ENCODE data around the gene TMEM59L. TPM values are rescaled to one million over a fixed set of nuclear protein-coding genes. Genes with fewer than 3 reads are reported as not detected.

The TMEM59L gene
- total RNA-seq, 2 experiments from 2014 or later, result 0.24 to 0.40 TPM

DNA sequence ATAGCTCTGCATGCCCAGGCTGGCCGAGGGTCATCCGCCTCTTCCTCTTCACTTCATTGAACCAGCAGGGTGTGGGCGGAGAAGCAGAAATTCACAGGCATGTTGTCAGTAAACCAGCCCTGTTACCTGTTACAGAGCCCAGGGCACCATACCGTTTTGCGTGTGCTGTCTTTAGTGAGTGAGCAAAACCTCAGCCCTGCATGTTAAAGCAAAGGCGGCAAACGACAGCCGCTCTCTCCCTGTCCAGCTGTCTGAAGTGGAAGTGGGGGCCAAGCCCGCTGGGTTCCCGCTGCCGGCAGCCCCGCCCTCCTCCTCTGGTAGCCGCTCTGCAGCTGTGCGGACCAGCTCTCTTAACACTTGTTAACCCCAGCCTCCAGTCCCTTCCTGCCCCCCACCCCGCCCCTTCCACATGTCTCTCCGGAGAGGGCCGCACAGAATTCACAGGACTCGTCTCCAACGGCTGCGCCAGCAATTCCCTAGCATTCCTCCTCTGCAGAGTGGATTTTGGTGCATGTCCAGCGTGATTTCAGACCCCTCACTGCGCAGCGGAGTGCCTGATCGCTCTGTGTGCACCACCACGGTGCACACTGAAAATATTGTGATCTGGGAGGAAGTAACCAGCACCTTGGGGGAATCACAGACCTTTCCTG lies 36.8 kb downstream of the TMEM59L start:
- intact Hi-C loops (cut with micrococcal nuclease), result no loop called here
- ChIA-PET POLR2A (no interaction called here), CTCF (no interaction called here)
- Mint-ChIP-seq H3K9me3 (no peaks in the 10 kb centered on the region), H3K27me3 (no peaks in the 10 kb centered on the region), H3K4me3 (no peak overlapping the region), H3K4me1 (ENCODE audit: low read depth) (no peaks in the 10 kb centered on the region), H3K27ac (no peak overlapping the region), H3K36me3 (peaks cover 5% of the 10 kb centered on the region)
- DNase-seq, result no peak

DNA sequence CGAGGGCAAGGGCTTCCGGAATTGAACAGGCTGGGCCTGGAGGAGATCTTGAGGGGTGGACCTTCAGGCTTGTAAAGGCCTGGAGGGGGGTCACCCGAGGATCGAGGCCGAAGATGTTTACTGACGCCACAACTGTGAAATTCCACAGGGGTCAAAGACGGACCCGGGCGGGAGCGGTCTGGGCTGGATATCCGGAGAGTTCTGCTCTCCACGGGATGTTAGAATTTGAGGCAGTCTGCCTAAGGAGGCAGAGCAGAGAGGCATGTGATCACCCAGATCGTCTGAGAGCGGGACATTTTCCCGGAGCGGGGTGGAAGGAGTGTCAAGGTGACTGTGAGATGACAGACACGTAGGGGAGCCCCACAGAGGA lies 37.3 kb downstream of the TMEM59L start:
- H3K27ac Mint-ChIP-seq, result no peak overlapping the region
- intact Hi-C loops (cut with micrococcal nuclease), result no loop called here
- ChIA-PET POLR2A (no interaction called here), CTCF (no interaction called here)
- H3K27me3 Mint-ChIP-seq, result no peaks in the 10 kb centered on the region
- H3K36me3 Mint-ChIP-seq, result peaks cover 5% of the 10 kb centered on the region
- no peaks in the 10 kb centered on the region for H3K4me1 Mint-ChIP-seq (ENCODE audit: low read depth)
- no peak for DNase-seq
- H3K9me3 Mint-ChIP-seq, result no peaks in the 10 kb centered on the region
- H3K4me3 Mint-ChIP-seq, result no peak overlapping the region

GRCh38 chr19:18650468-18651041 lies 37.9 kb downstream of the TMEM59L start:
- ChIA-PET CTCF (no interaction called here), POLR2A (no interaction called here)
- intact Hi-C loops (cut with micrococcal nuclease), result no loop called here
- Mint-ChIP-seq H3K27me3 (no peaks in the 10 kb centered on the region), H3K9me3 (no peaks in the 10 kb centered on the region), H3K4me3 (no peak overlapping the region), H3K27ac (no peak overlapping the region), H3K4me1 (ENCODE audit: low read depth) (no peaks in the 10 kb centered on the region), H3K36me3 (peaks cover 5% of the 10 kb centered on the region)
- DNase-seq, result no peak

GRCh38 chr19:18651300-18651699 lies 38.6 kb downstream of the TMEM59L start:
- intact Hi-C loops (cut with micrococcal nuclease), result no loop called here
- H3K9me3 Mint-ChIP-seq, result no peaks in the 10 kb centered on the region
- no peaks in the 10 kb centered on the region for H3K4me1 Mint-ChIP-seq (ENCODE audit: low read depth)
- H3K36me3 Mint-ChIP-seq, result peaks cover 5% of the 10 kb centered on the region
- H3K27me3 Mint-ChIP-seq, result no peaks in the 10 kb centered on the region
- H3K4me3 Mint-ChIP-seq, result no peak overlapping the region
- DNase-seq, result no peak
- POLR2A ChIA-PET, result no interaction called here
- CTCF ChIA-PET, result no interaction called here
- H3K27ac Mint-ChIP-seq, result no peak overlapping the region

DNA sequence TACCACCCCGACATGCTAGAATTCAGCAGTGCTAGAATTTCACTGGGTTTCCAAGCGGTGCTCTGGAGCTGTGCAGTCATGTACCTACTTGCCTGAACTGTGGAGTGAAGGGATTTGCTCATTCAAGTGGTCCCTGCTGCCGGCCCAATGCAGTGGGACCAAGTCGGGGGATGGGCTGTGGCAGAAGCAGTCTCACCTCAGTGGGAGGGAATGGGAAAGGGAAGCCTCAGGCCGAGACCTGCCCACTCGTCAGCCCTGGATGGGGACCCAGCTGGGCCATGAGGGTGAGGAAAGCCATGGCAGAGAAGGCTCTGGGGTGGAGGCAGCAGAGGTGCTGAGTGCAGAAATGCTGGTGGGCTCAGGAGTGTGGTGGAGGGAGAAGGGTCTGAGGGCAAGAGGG lies 39.1 kb downstream of the TMEM59L start:
- Mint-ChIP-seq H3K9me3 (no peaks in the 10 kb centered on the region), H3K4me3 (no peak overlapping the region), H3K4me1 (ENCODE audit: low read depth) (no peaks in the 10 kb centered on the region), H3K36me3 (peaks cover 5% of the 10 kb centered on the region), H3K27ac (no peak overlapping the region), H3K27me3 (no peaks in the 10 kb centered on the region)
- ChIA-PET CTCF (no interaction called here), POLR2A (no interaction called here)
- intact Hi-C loops (cut with micrococcal nuclease), result no loop called here
- no peak for DNase-seq

GRCh38 chr19:18653853-18654252 lies 41.2 kb downstream of the TMEM59L start:
- peaks cover 5% of the 10 kb centered on the region for H3K4me1 Mint-ChIP-seq (ENCODE audit: low read depth)
- peaks cover 5% of the 10 kb centered on the region for H3K36me3 Mint-ChIP-seq
- no peak overlapping the region for H3K4me3 Mint-ChIP-seq
- ChIA-PET CTCF (no interaction called here), POLR2A (no interaction called here)
- DNase-seq, result no peak
- no peak overlapping the region for H3K27ac Mint-ChIP-seq
- intact Hi-C loops (cut with micrococcal nuclease), result no loop called here
- no peaks in the 10 kb centered on the region for H3K27me3 Mint-ChIP-seq
- no peaks in the 10 kb centered on the region for H3K9me3 Mint-ChIP-seq

DNA sequence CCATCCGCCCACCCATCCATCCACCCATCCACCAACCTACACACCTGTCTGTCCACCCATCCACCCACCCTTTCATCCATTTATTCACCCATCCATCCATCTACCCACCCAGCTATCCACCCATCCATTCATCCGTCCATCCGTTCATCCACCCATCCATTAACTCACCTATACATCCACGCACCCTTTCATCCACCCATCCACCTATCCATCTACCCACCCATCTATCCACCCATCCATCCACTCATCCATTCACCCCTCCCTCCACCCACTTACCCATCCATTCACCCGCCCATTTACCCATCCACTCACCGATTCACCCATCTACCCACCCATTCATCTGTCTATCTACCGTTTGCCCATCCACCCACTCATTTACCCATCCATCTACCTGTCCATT lies 41.8 kb downstream of the TMEM59L start:
- POLR2A ChIA-PET, result no interaction called here
- intact Hi-C loops (cut with micrococcal nuclease), result no loop called here
- Mint-ChIP-seq H3K9me3 (no peaks in the 10 kb centered on the region), H3K36me3 (peaks cover 5% of the 10 kb centered on the region), H3K4me3 (no peak overlapping the region), H3K4me1 (ENCODE audit: low read depth) (peaks cover 5% of the 10 kb centered on the region), H3K27ac (no peak overlapping the region), H3K27me3 (no peaks in the 10 kb centered on the region)
- DNase-seq, result no peak
- CTCF ChIA-PET, result no interaction called here

DNA sequence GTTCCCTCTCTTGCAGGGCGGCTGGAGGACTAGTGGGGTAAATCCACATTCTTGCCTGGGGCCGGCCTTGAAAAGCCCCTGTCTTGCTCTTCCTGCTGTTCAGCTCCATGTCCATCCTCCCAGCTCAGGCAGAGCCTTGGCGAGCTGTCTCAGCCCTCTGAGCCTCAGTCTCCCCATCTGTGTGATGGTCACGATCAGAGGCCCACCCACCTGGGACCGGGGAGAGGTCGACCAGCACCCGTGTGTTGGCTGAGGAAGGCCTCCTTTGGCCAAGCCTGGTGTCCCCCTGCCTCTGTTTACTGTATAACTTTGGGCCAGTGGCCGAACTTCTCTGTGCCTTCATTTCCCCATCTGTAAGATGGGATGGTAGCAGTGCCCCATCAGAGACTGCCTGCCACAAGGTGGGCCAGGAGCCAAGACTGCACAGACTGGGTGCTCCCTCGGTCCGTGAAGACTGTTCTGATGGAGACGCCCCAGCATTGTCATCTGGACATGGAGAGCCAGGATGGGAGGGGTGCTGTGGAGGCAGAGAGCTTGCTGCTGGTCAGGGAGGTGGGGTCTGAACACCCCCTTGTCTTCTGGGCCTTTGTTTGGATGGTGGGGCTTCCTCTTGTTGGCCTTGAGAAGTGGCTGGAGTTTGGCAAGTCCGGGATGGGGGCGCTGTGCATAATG lies 42.6 kb downstream of the TMEM59L start:
- Mint-ChIP-seq H3K9me3 (no peaks in the 10 kb centered on the region), H3K27ac (no peak overlapping the region), H3K4me1 (ENCODE audit: low read depth) (peaks cover 5% of the 10 kb centered on the region), H3K27me3 (no peaks in the 10 kb centered on the region), H3K4me3 (no peak overlapping the region), H3K36me3 (peaks cover 5% of the 10 kb centered on the region)
- POLR2A ChIA-PET, result no interaction called here
- intact Hi-C loops (cut with micrococcal nuclease), result no loop called here
- DNase-seq, result no peak
- CTCF ChIA-PET, result interaction anchor here (0.9 kb wide), 1 partner anchor 211 kb away, joined by 3 read pairs; no protein-coding TSS in a partner anchor

DNA sequence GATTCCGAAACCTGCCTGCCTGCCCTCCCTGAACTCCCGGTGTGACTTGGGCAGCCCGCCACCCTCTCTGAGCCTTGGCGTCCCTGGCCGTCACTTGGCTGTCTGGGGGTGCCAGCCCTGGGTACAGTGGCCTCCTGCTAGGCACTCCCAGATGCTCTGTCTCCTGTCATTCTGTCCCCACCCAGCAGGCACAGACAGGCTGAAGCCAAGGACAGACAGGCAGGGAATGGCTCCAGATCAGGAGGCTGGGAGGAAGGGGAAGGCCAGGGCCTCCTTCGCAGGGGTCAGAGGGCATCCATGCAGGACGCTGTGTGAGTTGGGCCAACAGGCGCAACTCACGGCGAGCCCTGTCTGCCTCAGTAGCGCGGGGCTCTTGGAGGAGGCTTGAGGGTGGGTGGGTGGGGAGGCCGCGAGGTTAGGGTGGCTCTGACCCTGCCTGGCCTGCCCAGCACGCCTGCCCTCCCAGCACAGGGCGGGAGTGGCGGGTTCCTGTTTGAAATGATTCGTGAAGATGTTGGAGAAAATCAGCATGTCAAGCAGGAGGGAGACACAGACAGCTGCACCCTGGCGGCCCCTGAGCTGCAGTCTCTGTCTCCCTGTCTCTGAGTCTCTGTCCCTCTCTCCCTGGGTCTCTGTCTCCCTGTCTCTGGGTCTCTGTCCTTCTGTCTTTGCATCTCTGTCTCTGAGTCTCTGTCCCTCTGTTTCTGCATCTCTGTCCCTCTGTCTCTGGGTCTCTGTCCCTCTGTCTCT lies 43.8 kb downstream of the TMEM59L start:
- no peaks in the 10 kb centered on the region for H3K9me3 Mint-ChIP-seq
- H3K27me3 Mint-ChIP-seq, result no peaks in the 10 kb centered on the region
- intact Hi-C loops (cut with micrococcal nuclease), result no loop called here
- ChIA-PET POLR2A (no interaction called here), CTCF (no interaction called here)
- no peak overlapping the region for H3K4me3 Mint-ChIP-seq
- no peak overlapping the region for H3K27ac Mint-ChIP-seq
- H3K4me1 Mint-ChIP-seq (ENCODE audit: low read depth), result peaks cover 5% of the 10 kb centered on the region
- no peak for DNase-seq
- H3K36me3 Mint-ChIP-seq, result peaks cover 4% of the 10 kb centered on the region

GRCh38 chr19:18657590-18658365 lies 45.1 kb downstream of the TMEM59L start:
- H3K27me3 Mint-ChIP-seq, result no peaks in the 10 kb centered on the region
- H3K9me3 Mint-ChIP-seq, result no peaks in the 10 kb centered on the region
- ChIA-PET CTCF (no interaction called here), POLR2A (no interaction called here)
- intact Hi-C loops (cut with micrococcal nuclease), result no loop called here
- no peak overlapping the region for H3K4me3 Mint-ChIP-seq
- H3K36me3 Mint-ChIP-seq, result no peaks in the 10 kb centered on the region
- peaks cover 5% of the 10 kb centered on the region for H3K4me1 Mint-ChIP-seq (ENCODE audit: low read depth)
- no peak overlapping the region for H3K27ac Mint-ChIP-seq
- no peak for DNase-seq

- CTCF ChIA-PET, result no interaction called here
- H3K27me3 Mint-ChIP-seq, result no peaks in the 10 kb centered on the region
These were observed 45.7 kb downstream of the TMEM59L start for GRCh38 chr19:18658366-18658855.

More at GRCh38 chr19:18658366-18658855, 45.7 kb downstream of the TMEM59L start:
- intact Hi-C loops (cut with micrococcal nuclease), result no loop called here
- POLR2A ChIA-PET, result no interaction called here
- Mint-ChIP-seq H3K9me3 (no peaks in the 10 kb centered on the region), H3K36me3 (no peaks in the 10 kb centered on the region), H3K27ac (no peak overlapping the region), H3K4me1 (ENCODE audit: low read depth) (peaks cover 5% of the 10 kb centered on the region), H3K4me3 (no peak overlapping the region)
- DNase-seq, result no peak

Measured in activated CD4-positive, alpha-beta memory T cell treated with anti-CD3 and anti-CD28 coated beads for 36 hours (primary cell).